Renal pelvis (tissue), 4 donors: Measurements from ENCODE around the gene GNRH2. TPM values are rescaled to one million over a fixed set of nuclear protein-coding genes. Genes with fewer than 3 reads are reported as not detected.
A peak's percentile ranks its signal among the peaks of the same experiment; 100 is the strongest.
"Not testable (repeated sequence)": the region's sequence is repeated elsewhere in the genome, so short reads cannot be mapped to it uniquely, and the experiment has no call there.

Experiments
- DNase-seq: peaks from one replicate; pipeline ENCODE4 v3.0.0-alpha.2; 2013
- polyA plus RNA-seq, 3 donors: library from polyadenylated mRNA; unstranded; fragments of 120-200 nt; gene quantifications; one replicate each; pipeline ENCODE4 v1.2.1, GENCODE V29; 2013; ENCODE audit not compliant: insufficient read length in 3 of 3

GNRH2 gene
- polyA plus RNA-seq, 3 donors: 0.58 to 1.4 (median 1.0) TPM

DNA sequence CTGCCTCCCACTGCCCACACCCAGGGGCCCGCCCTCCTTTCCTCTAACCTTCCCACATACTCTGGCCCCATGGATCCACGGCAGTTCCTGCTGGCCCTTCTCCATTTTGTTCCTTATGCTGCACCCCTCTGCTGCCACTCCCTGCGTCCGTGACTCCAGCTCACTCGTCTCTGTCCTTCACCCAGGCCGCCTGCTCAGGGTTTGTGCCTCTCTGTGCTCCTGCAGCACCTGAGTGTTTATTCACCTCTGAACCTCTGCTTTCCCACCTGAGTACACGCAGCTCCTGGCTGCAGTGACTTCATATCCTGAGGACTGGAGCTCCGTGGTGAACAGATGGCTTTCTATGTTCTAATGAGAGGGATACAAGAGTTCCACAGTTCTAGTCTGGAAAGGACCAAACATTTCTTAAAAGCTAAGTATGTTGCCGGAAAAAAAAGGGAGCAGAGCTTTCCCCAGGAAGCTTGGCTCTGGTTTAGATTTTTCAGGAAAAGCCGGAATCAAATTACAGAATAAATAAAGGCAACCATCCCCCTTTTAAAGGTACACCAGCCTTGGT, 1.5 kb upstream of the GNRH2 start:
- DNase-seq: peak; percentile 59

DNA sequence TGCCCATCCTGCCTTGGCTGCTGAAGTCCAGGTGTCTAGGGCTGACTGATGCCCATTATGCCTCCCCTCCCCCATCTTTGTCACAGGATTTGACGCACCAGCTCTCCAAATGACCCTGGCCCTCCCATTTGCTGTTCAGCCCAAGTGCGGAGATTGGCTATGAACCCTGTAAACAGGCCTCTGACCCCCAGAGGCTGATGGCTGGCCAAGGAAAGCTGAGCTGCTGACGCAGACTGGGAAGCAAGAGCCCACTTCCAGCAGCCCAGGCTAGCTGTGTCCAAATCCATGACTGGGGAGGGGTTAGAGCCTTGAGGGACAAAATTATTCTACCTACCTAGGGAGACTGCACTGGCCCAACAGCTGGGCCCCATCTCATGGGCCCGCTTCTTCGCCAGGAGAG, 797 bp upstream of the GNRH2 start:
- DNase-seq: peak; percentile 23

DNA sequence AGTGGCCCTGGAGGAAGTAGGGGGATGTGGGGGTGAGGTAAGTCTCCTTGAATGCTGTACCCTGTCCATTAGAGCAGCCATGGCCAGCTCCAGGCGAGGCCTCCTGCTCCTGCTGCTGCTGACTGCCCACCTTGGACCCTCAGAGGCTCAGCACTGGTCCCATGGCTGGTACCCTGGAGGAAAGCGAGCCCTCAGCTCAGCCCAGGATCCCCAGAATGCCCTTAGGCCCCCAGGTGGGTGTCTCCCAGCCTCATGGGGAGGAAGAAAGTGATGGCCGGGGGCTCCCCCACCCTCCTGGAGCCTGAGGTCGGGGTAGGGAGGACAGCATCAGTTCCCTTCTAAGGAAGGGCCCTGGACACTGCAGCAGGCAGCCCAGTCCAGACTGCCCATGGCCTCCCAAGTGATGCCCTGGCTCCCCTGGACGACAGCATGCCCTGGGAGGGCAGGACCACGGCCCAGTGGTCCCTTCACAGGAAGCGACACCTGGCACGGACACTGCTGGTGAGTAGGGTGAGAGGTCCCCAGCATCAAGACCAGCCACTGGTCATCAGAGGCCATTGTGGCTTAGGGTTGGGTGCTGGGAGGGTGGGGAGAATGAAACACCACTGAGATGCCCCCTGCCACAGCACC, 1.0 kb downstream of the GNRH2 start:
- DNase-seq: no peak

DNA sequence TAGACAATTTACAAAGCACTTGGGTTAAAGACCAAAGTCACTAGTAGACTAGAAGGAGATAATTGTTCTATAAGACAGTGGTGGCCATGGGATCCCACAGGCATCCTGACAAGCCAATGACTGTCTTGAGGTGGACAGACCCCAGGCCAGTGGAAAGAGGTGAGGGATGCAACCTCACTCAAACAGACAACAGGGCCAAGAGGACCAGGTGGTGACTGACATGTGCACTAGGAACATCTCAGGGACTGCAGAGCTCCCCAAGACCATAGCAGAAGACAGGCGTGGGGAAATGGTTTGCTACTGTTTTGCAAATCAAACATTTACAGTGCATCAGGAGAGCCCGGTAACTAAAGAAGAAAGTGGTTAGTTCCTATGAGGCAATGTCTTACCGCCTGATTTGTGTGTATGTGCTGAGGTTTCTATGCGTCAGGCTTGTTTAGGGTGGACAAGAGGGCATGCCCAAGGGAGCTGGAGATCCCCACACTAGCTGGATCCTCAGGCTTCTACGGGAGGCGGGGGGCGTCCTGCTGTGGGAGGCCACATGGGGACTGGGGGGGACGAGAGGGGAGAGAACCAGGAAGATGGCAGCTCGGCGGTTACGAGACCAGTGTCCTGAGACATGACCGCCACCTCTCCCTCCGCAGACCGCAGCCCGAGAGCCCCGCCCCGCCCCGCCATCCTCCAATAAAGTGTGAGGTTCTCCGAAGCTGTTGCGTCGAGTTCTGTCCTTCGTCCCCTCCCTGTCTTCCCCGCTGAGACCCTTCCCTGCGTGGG, 1.8 kb downstream of the GNRH2 start:
- no peak for DNase-seq

DNA sequence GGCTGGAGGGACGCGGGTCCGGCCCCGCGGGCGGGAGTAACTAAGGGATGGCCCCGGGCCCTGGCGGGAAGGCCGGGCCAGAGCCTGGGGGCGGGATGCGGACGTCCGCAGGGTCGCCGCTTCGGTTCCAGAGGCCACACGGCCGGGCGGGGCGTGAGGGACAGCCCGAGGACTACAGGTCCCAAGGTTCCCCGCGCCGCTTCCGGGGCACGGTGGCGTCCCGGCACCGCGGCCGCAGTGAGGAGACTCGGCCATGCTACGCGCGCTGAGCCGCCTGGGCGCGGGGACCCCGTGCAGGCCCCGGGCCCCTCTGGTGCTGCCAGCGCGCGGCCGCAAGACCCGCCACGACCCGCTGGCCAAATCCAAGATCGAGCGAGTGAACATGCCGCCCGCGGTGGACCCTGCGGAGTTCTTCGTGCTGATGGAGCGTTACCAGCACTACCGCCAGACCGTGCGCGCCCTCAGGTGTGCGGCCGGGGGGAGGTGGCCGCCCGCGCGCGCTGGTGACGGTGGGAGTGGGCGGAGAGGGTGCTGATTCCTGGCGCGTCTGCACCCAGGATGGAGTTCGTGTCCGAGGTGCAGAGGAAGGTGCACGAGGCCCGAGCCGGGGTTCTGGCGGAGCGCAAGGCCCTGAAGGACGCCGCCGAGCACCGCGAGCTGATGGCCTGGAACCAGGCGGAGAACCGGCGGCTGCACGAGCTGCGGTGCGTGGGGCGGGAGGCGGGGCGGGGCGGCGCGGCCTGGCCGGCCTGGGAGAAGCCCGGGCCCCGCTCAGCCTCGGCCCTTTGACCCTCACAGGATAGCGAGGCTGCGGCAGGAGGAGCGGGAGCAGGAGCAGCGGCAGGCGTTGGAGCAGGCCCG, 2.6 kb downstream of the GNRH2 start, which contains the start of gene MRPS26:
MRPS26 (plus strand) TSS at position 237 of the 861 bp plus-strand sequence; CDS start at position 254, 17 bp downstream.
- peak; percentile 91 for DNase-seq

DNA sequence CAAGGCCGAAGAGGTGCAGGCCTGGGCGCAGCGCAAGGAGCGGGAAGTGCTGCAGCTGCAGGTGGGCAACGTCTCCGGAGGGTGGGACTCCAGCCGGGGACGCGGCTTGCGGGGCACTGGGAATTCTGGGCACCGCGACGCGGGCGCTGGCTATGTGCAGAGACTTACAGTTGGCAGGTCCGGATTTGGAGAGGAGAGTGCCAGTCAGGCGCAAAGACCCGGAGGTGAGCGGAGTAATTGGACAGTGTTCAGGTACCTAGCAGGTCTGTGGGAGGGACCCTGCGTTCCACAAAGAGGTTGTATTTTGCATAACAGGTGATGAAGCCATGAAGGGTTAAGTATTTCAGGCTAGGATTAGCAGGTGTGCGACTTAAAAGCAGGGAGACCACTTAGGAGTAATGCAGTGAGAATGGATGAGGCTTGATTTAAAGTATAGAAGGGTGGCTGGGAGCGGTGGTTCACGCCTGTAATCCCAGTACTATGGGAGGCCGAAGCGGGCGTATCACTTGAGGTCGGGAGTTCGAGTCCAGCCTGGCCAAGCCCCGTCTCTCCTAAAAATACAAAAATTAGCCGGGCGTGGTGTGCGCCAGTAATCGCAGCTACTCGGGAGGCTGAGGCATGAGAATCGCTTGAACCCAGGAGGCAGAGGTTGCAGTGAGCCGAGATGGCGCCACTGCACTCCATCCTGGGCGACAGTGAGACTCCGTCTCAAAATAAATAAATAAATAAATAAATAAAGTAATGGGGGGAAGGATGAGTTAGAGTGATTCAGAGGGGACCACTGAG, 3.4 kb downstream of the GNRH2 start:
- DNase-seq: peak; percentile 26

DNA sequence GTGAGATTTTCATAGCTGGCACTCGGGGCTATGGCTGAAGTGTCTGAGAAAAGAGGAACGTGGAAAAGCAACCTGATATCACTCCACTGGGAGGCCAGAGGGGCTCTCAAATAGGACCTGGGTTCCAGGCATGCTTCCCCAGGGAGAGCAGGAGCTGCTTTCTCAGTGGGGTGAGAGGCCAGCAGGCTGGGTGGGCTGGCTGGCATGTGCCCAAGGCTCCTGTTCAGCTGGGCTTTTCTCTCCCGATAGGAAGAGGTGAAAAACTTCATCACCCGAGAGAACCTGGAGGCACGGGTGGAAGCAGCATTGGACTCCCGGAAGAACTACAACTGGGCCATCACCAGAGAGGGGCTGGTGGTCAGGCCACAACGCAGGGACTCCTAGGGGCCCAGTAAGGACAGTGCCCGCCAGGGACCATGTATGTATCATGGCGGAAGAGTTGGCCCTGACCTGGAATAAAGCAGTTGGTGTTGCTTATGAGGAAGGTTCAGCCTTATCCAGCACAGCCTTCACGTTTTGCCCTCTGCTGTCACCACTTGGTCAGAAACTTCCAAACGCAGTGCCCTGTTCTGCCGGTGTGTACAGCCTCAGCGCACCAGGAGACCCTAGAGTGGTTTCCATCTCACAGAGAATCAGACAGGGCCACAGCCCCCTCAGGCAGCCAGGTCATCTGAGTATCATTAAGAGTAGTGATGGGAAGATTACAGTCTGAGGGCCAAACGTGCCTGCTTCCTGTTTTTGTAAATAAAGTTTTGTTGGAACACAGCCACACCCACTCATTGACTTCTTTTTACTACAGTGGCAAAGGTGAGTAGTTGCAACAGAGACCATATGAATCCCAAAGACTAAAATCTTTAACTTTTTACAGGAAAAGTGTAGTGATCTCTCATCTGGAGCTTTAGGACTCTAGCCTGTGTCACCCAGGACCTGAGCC, 4.3 kb downstream of the GNRH2 start:
- no peak for DNase-seq

DNA sequence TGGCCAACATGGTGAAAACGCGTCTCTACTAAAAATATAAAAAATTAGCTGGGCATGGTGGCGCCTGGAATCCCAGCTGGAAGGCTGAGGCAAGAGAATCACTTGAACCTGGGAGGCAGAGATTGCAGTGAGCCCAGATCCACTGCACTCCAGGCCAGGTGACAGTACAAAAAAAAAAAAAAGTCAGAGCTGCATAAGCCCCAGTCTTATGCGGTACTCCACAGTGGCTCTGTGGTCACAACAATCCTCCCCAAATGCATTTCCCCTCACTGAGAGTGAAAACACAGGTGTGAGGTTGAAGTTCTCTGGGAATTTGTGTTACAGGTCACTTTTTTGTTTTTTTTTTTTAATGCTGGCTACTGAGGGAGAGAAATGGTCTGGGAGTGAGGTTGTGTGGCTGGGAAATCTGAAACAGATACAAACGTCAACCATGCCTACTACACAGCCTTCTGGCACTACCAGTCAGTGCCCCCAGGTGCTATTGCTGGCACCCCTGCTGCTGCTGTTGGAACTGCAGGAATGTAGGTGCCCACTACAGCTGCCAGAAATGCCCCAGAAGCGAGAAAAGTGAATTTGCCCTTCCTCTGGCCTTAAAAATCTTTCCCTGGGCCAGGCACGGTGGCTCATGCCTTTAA, 8.1 kb downstream of the GNRH2 start:
- DNase-seq: no peak

DNA sequence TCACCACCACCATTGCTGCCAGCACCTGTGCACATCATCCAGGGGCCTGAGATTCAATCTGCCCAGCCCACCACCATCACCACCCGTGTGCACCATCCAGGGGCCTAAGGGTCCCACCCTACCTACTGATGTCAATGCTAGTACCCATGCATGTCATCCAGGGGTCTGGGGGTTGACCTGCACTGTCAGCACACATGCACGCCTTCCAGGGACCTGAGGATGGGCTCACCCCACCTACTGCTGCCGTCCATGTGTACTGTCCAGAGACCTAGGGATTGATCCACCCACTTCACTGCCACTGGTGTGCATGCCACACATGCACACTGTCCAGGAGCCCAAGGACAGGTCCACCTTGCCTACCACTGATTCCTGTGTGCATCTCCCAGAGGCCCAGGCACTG, 16.1 kb downstream of the GNRH2 start:
- no peak for DNase-seq

DNA sequence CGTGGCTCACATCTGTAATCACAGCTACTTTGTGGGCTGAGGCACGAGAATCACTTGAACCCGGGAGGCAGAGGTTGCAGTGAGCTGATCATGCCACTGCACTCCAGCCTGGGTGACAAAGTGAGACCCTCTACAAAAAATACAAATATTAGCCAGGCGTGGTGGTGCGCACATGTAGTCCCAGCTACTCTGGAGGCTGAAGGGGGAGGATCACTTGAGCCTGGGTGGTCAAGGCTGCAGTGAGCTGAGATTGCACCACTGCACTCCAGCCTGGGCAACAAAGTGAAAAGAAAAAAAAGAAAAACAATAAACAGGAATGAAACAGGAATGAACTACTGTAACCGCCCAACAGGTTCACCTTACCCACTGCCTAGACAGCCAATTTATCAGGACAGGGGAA, 20.7 kb downstream of the GNRH2 start:
- DNase-seq: not testable (repeated sequence)

DNA sequence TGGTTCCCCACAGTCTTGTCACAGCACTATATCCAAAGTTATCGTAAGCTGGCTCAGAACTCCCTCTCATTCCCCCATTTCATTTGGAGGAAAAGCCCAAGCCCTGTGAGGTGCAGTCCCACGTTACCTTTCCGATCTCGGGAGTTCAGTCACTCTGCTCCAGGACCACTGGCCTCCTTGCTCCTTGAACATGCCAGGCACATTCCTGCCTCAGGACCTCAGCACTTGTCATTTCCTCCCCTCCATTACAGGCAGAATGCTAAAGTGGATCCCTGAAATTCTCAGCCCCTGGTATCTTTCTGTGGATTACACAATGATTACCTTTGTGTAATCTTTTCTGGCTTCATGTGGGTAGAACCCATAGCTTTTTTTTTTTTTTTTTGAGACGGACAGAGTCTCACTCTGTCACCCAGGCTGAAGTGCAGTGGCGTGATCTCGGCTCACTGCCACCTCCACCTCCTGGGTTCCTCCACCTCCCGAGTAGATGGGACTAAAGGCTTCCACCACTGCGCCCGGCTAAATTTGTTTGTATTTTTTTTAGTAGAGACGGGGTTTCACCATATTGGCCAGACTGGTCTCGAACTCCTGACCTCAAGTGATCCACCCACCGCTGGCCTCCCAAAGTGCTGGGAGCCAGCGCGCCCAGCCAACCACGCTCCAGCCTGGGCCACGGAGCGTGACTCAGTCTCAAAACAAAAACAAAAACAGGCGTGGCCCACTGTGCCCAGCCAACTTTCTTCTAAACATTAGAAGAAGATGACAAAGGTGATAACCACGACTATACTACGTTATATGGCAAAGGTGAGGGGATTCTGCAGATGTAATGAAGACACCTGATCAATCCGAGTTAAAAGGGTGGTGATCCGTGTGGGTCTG, 24.0 kb downstream of the GNRH2 start:
- no peak for DNase-seq

DNA sequence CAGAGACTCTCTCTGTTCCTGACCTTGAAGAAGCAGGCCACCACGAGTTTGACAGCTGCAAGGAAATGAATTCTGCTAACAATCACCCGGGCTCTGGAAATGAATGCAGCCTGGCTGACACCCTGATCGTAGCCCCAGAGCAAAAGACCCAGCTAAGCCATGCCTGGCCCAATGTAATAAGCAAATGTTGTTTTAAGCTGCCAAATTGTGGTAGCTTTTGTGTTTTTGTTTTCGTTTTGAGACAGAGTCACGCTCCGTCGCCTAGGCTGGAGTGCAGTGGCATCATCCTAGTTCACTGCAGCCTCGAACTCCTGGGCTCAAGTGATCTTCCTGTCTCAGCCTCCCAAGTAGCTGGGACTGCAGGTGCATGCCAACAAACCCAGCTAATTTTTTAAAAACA, 24.7 kb downstream of the GNRH2 start:
- DNase-seq: no peak

DNA sequence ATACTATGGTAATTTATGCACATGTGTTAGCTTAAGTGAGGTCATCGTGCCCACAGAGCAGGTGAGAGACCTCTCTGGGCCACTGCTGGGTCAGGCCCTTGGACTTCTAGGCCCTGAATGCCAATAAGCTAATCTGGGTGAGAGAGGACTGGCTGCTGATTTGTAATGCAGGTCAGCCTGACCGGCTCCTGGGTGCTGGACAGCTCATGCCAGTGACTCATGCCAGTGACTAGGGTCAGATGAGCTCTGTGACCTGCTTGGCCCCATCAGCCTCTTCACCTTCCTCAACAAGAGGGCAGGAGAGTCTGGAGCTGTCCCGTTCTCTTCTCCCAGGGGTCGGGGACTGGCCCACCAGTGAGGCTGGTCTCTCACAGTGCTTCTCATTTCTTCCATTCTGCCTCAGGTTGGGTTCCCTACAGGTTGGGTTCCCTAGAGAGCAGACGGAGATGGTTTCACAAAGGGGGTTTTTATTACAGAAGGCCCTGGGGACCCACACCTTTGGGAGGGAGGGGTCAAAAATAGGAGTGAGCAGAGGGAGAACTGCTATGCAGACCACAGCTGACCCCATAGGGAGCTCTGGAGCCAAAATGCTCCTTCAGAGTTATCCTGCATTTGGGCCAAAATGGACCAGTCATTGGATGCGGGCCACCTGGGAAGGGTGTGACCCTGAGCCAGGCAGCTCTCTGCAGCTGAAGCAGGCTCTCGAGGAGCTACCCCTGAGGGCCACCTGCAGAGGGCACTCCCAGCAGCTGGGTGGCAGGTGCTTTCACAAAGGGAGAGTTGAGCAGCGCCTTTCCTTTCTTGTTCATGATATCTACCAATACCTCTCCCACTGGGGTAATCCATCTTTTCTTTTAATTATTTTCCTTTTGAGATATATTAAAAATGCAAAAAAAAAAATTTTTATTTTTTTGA, 25.8 kb downstream of the GNRH2 start:
- no peak for DNase-seq

DNA sequence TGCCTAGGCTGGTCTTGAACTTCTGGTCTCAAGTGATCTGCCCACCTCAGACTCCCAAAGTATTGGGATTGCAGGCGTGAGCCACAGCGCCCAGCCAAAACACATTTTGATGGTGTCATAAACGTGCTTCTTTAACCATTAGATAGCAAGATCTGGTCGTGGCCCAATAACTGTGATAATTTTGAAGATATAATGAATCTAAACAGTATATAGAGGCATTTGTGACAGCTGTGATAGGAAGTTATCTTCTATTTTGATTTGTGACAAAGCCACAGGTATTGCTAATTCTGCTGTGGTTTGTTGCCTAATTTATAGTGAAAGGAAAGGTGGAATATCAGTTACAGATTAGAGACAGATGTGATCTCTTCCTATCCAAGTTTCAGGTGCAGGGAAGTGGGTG, 27.3 kb downstream of the GNRH2 start:
- DNase-seq: no peak

DNA sequence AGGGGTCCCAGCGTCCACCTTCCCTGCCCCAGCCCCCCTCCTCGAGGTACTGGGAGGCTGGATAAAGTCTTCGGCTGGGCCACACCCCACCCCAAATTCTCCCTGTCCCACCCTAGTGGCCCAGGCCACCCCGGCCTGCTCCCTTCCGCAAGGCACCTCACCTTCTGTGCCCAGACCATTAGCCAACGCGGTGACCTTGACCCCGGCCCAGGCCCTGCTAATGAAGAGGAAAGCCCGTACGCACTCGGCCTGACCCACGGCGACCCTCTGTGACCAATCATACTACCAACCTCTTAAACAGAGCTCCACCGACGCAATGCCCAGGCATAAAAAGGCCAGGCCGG, 27.8 kb downstream of the GNRH2 start:
- DNase-seq: no peak

DNA sequence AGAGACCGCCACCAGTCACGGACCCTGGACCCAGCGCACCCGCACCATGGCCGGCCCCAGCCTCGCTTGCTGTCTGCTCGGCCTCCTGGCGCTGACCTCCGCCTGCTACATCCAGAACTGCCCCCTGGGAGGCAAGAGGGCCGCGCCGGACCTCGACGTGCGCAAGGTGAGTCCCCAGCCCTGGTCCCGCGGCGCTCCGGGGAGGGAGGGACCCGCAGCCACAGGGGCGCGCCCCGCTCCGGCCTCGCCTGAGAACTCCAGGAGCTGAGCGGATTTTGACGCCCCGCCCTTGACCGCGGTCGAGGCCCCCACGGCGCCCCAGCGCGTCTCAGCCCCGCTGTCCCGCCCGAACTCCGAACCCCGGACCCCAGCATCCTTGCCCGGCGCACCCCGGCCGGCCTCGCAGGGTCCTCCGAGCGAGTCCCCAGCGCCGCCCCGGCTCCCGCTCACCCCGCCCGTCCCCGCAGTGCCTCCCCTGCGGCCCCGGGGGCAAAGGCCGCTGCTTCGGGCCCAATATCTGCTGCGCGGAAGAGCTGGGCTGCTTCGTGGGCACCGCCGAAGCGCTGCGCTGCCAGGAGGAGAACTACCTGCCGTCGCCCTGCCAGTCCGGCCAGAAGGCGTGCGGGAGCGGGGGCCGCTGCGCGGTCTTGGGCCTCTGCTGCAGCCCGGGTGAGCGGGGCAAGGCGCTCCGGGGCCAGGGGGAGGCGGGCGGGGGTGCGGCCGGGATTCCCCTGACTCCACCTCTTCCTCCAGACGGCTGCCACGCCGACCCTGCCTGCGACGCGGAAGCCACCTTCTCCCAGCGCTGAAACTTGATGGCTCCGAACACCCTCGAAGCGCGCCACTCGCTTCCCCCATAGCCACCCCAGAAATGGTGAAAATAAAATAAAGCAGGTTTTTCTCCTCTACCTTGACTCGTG, 28.4 kb downstream of the GNRH2 start, which contains the start of gene OXT:
OXT (plus strand) TSS at position 11 of the 920 bp plus-strand sequence; CDS start at position 47, 36 bp downstream.
- no peak for DNase-seq
